SK-N-SH (cell line): ENCODE results near the gene TFCP2. TPM values are rescaled to one million over a fixed set of nuclear protein-coding genes. Genes with fewer than 3 reads are reported as not detected.

Source experiments
- CTCF ChIA-PET: fragments of 300-600, 350-600 bp; formaldehyde crosslinking; extraction: SDS; loops from one replicate; lab custom pipeline; 2021; lab: Yijun Ruan, JAX
- POLR2A ChIA-PET: fragments of 350-600 bp; sonication (Branson Sonifier 250); formaldehyde crosslinking; extraction: SDS; loops from one replicate; lab custom pipeline; 2020; ENCODE audit warnings: antibody characterized with exemption, inconsistent platforms; lab: Yijun Ruan, JAX
- DNase-seq: peaks from one replicate; pipeline ENCODE4 v3.0.0; 2012
- H2AFZ ChIP-seq: fragments of 200-600 bp; sonication (generic); 2 replicates; pipeline ENCODE4 v1.8.1; 2016; ENCODE audit warnings: antibody characterized with exemption, mild to moderate bottlenecking, low read depth
- H3F3A ChIP-seq: fragments of 200-600 bp; sonication (generic); replicated peaks from 2 replicates; pipeline ENCODE3; 2016; ENCODE audit warnings: antibody characterized with exemption, mild to moderate bottlenecking; ENCODE audit not compliant: insufficient read depth
- H3K27ac ChIP-seq, 2 experiments: fragments of 200-500 bp in 1 of 2; fragments of 200-600 bp in 1 of 2; sonication (Bioruptor generic) in 1 of 2; sonication (generic), shearing (Covaris generic) in 1 of 2; 2 replicates each; pipeline versions ENCODE4 v1.5.1 to v1.6.1; 2014 to 2016; ENCODE audit warnings: low read depth in 2 of 2, inconsistent platforms in 1 of 2, low read length in 1 of 2, mild to moderate bottlenecking in 1 of 2, mixed read lengths in 1 of 2
- H3K27me3 ChIP-seq: fragments of 200-600 bp; sonication (generic), shearing (Covaris generic); 2 replicates; pipeline ENCODE4 v1.6.1; 2016; ENCODE audit warnings: mixed run types; ENCODE audit not compliant: insufficient read depth
- H3K36me3 ChIP-seq, 2 experiments: fragments of 200-500 bp in 1 of 2; fragments of 200-600 bp in 1 of 2; sonication (Bioruptor generic) in 1 of 2; sonication (generic) in 1 of 2; replicated peaks in 1 of 2; 2 replicates each; pipeline versions ENCODE3 to v1.5.1; 2014 to 2016; ENCODE audit warnings: low read length in 1 of 2, mild to moderate bottlenecking in 1 of 2; ENCODE audit not compliant: insufficient read depth in 2 of 2, control insufficient read depth in 1 of 2
- H3K4me1 ChIP-seq, 2 experiments: fragments of 200-500 bp in 1 of 2; fragments of 200-600 bp in 1 of 2; sonication (Bioruptor generic) in 1 of 2; sonication (generic), shearing (Covaris generic) in 1 of 2; 2 replicates each; pipeline versions ENCODE4 v1.5.1 to v1.6.1; 2014 to 2016; ENCODE audit warnings: low read depth in 1 of 2, low read length in 1 of 2, mixed run types in 1 of 2; ENCODE audit not compliant: insufficient read depth in 2 of 2, control insufficient read depth in 1 of 2
- H3K4me2 ChIP-seq: fragments of 200-600 bp; sonication (generic), shearing (Covaris generic); 2 replicates; pipeline ENCODE4 v1.6.1; 2017; ENCODE audit warnings: mixed run types
- H3K4me3 ChIP-seq, 2 experiments: fragments of 200-500 bp in 1 of 2; fragments of 200-600 bp in 1 of 2; sonication (Bioruptor generic) in 1 of 2; sonication (generic), shearing (Covaris generic) in 1 of 2; 2 replicates each; pipeline versions ENCODE4 v1.5.1 to v1.8.1; 2014 to 2016; ENCODE audit warnings: low read depth in 2 of 2, inconsistent platforms in 1 of 2, low read length in 1 of 2, mild to moderate bottlenecking in 1 of 2, mixed read lengths in 1 of 2, moderate library complexity in 1 of 2
- H3K79me2 ChIP-seq: fragments of 200-600 bp; sonication (generic); 2 replicates; pipeline ENCODE4 v1.8.1; 2017; ENCODE audit warnings: mild to moderate bottlenecking; ENCODE audit not compliant: insufficient read depth
- H3K9ac ChIP-seq: fragments of 200-600 bp; sonication (generic); 2 replicates; pipeline ENCODE4 v1.6.1; 2017; ENCODE audit warnings: mixed run types
- H3K9me2 ChIP-seq: fragments of 200-600 bp; sonication (generic); 2 replicates; pipeline ENCODE4 v1.6.1; 2017; ENCODE audit warnings: mixed run types
- H3K9me3 ChIP-seq: fragments of 200-600 bp; sonication (generic); 2 replicates; pipeline ENCODE4 v1.6.1; 2017; ENCODE audit warnings: mixed run types, mild to moderate bottlenecking, moderate library complexity
- H4K20me1 ChIP-seq: fragments of 200-600 bp; sonication (generic); 2 replicates; pipeline ENCODE4 v1.6.1; 2017; ENCODE audit warnings: mild to moderate bottlenecking, mixed run types; ENCODE audit not compliant: insufficient read depth
- CTCF ChIP-seq: fragments of 200-600 bp; sonication (generic); IDR thresholded peaks from 2 replicates; pipeline ENCODE4 v1.6.1; 2017; ENCODE audit warnings: antibody characterized with exemption, mild to moderate bottlenecking, moderate library complexity
- ELF1 ChIP-seq: IDR thresholded peaks from 2 replicates; pipeline ENCODE4 v1.4.0; 2012
- EP300 ChIP-seq, 2 experiments: IDR thresholded peaks; 2 replicates each; pipeline versions ENCODE4 v1.4.0 to v1.6.1; 2012; ENCODE audit warnings: borderline replicate concordance in 1 of 2, low read depth in 1 of 2, low read length in 1 of 2
- EZH2phosphoT487 ChIP-seq: fragments of 200-600 bp; sonication (generic); IDR thresholded peaks from 2 replicates; pipeline ENCODE4 v1.6.1; 2017; ENCODE audit warnings: low read depth, mixed run types, mild to moderate bottlenecking, antibody characterized with exemption, moderate library complexity, borderline replicate concordance
- FOXJ3 ChIP-seq: sonication (generic); formaldehyde crosslinking; IDR thresholded peaks from 2 replicates; pipeline ENCODE4 v1.5.1; 2020; ENCODE audit warnings: mild to moderate bottlenecking, missing genetic modification reagents
- FOXM1 ChIP-seq: IDR thresholded peaks from 2 replicates; pipeline ENCODE4 v1.4.0; 2012; ENCODE audit warnings: low read depth, mild to moderate bottlenecking
- GABPA ChIP-seq: IDR thresholded peaks from 2 replicates; pipeline ENCODE4 v1.4.0; 2012; ENCODE audit warnings: low read depth, mild to moderate bottlenecking
- GATA2 ChIP-seq: sonication (generic); formaldehyde crosslinking; IDR thresholded peaks from 2 replicates; pipeline ENCODE4 v1.5.0; 2020; ENCODE audit warnings: mild to moderate bottlenecking, missing genetic modification reagents
- JUND ChIP-seq: IDR thresholded peaks from 2 replicates; pipeline ENCODE4 v1.4.0; 2012
- MEF2A ChIP-seq: IDR thresholded peaks from 2 replicates; pipeline ENCODE4 v1.4.0; 2012; ENCODE audit warnings: low read depth, borderline replicate concordance
- NRF1 ChIP-seq: IDR thresholded peaks from 2 replicates; pipeline ENCODE4 v1.6.1; 2012; ENCODE audit warnings: low read depth, mild to moderate bottlenecking, low read length
- RAD21 ChIP-seq: IDR thresholded peaks from 2 replicates; pipeline ENCODE4 v1.6.1; 2012; ENCODE audit warnings: mild to moderate bottlenecking, low read length
- RCOR1 ChIP-seq: fragments of 150-350 bp; IDR thresholded peaks from 2 replicates; pipeline ENCODE4 v1.6.1; 2017; ENCODE audit warnings: antibody characterized with exemption, low read length
- RFX5 ChIP-seq: IDR thresholded peaks from 2 replicates; pipeline ENCODE4 v1.6.1; 2012; ENCODE audit warnings: mild to moderate bottlenecking, improper control_type of control experiment, low read length
- RXRA ChIP-seq: IDR thresholded peaks from 2 replicates; pipeline ENCODE4 v1.4.0; 2012; ENCODE audit warnings: low read depth, mild to moderate bottlenecking, borderline replicate concordance
- SMC3 ChIP-seq: IDR thresholded peaks from 2 replicates; pipeline ENCODE4 v1.6.1; 2012; ENCODE audit warnings: low read depth, low read length, improper control_type of control experiment
- USF2 ChIP-seq: fragments of 150-350 bp; IDR thresholded peaks from 2 replicates; pipeline ENCODE4 v1.6.1; 2017; ENCODE audit warnings: antibody characterized with exemption, low read length, low read depth, borderline replicate concordance
- ZBTB33 ChIP-seq: IDR thresholded peaks from 2 replicates; pipeline ENCODE4 v1.4.0; 2012; ENCODE audit warnings: low read depth, borderline replicate concordance
- WGBS: methylation state at CpG from one replicate; pipeline ENCODE4 v1.1.6; 2017; ENCODE audit warnings: low lambda C conversion rate; 5-methylcytosine and 5-hydroxymethylcytosine counted together
- polyA plus RNA-seq, 3 experiments: library from polyadenylated mRNA; depleted of rRNA; stranded (reverse); fragments of >200 nt; gene quantifications; 2 replicates each; pipeline ENCODE4 v1.2.3, GENCODE V29; 2012
- TF ChIP-seq, protein P1 (sequence below): IDR thresholded peaks from 2 replicates; pipeline ENCODE4 v1.4.0; 2012; ENCODE audit warnings: low read depth, borderline replicate concordance
- TF ChIP-seq, protein P2 (sequence below): fragments of 150-350 bp; IDR thresholded peaks from 2 replicates; pipeline ENCODE4 v1.6.1; 2016; ENCODE audit warnings: mild to moderate bottlenecking, low read depth, low read length

Gene TFCP2
- polyA plus RNA-seq, 1 of the 3 experiments (the other 2 are of a cell fraction): 18.1 TPM

DNA sequence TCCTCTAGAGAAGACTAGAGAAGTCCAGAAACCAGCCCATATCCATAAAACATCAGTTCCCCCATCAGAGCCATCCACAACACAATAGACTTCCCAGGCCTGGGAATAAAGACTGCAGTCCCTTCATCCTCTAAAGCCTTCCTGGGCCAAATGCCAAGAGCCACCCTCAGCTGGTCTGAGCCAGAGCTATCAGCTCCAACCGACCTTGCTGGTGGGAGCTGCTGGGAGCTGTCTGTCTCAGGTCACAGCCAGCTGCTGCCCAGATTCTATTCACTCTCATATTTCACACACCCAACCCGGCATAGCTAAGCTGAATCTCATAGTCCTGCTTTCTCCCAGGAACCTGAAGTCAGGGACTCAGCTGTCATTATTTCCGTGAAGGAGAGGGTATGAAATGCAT, 10.9 kb upstream of the TFCP2 start:
- Histone ChIP-seq H4K20me1 (no peaks in the 10 kb centered on the region), H3K4me3 (no peak overlapping the region), H3K36me3 (no peaks in the 10 kb centered on the region), H3K27me3 (no peaks in the 10 kb centered on the region), H3K9me2 (no peaks in the 10 kb centered on the region), H3K27ac (peak overlapping the region in 1 of 2 experiments; percentile 24; a peak in 1 of 4 replicates), H3K4me2 (no peak overlapping the region), H3K9me3 (no peaks in the 10 kb centered on the region), H3F3A (no peaks in the 10 kb centered on the region), H2AFZ (no peak overlapping the region), H3K4me1 (peaks cover 0 to 7% of the 10 kb centered on the region in 2 experiments; a peak in 1 of 4 replicates), H3K9ac (no peak overlapping the region), H3K79me2 (no peaks in the 10 kb centered on the region)
- ChIA-PET CTCF (interaction anchor here (1.2 to 1.5 kb wide), 2 partner anchors 10 to 33 kb away, joined by 3 to 5 read pairs; no protein-coding TSS in a partner anchor), POLR2A (interaction anchor here (0.8 to 1.3 kb wide), 3 partner anchors 34 to 55 kb away, joined by 3 to 4 read pairs (median 3); partner anchors contain the start of genes DAZAP2 and POU6F1)
- WGBS: 58% methylated on average over 3 of the region's 3 CpGs
- TF ChIP-seq RCOR1 (no peak), FOXJ3 (CRISPR knock-in tag) (no peak), FOXM1 (no peak), USF2 (no peak), JUND (no peak), RFX5 (no peak), RAD21 (no peak), NRF1 (no peak), RXRA (no peak), MEF2A (no peak), GATA2 (no peak)
- TF ChIP-seq, protein P1, sequence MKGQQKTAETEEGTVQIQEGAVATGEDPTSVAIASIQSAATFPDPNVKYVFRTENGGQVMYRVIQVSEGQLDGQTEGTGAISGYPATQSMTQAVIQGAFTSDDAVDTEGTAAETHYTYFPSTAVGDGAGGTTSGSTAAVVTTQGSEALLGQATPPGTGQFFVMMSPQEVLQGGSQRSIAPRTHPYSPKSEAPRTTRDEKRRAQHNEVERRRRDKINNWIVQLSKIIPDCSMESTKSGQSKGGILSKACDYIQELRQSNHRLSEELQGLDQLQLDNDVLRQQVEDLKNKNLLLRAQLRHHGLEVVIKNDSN: no peak
- TF ChIP-seq, protein P2, sequence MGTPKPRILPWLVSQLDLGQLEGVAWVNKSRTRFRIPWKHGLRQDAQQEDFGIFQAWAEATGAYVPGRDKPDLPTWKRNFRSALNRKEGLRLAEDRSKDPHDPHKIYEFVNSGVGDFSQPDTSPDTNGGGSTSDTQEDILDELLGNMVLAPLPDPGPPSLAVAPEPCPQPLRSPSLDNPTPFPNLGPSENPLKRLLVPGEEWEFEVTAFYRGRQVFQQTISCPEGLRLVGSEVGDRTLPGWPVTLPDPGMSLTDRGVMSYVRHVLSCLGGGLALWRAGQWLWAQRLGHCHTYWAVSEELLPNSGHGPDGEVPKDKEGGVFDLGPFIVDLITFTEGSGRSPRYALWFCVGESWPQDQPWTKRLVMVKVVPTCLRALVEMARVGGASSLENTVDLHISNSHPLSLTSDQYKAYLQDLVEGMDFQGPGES: no peak
- peak; percentile 65 for DNase-seq

DNA sequence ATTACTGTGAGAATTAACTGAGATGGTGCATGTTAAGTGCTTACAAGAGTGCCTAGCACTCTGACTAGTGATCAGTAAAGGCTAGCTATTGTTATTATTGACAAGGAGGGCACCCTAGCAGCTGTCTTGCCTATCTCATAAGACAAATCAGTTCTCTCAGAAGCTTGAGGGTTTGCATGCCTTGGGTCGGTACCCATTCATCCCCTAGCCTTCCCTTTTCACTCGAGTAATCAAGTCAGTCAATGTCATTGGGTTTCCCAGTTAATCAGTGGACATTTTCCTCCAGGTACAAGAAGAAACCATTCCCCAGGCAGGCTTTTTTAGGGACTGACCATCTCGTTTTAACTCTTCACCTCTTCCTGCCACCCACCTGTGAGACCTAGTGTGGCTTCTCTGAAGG, 10.4 kb upstream of the TFCP2 start:
- no peak overlapping the region for H2AFZ ChIP-seq
- peak overlapping the region in 1 of 2 experiments; percentile 24; a peak in 1 of 4 replicates for H3K27ac ChIP-seq
- WGBS: 57% methylated on average over 3 of the region's 3 CpGs
- H3K9me3 ChIP-seq: no peaks in the 10 kb centered on the region
- no peaks in the 10 kb centered on the region for H3K36me3 ChIP-seq
- H3K4me1 ChIP-seq: peaks cover 0 to 7% of the 10 kb centered on the region in 2 experiments; a peak in 1 of 4 replicates
- H3K9ac ChIP-seq: no peak overlapping the region
- CTCF ChIA-PET: interaction anchor here (1.2 to 1.5 kb wide), 2 partner anchors 10 to 33 kb away, joined by 3 to 5 read pairs; no protein-coding TSS in a partner anchor
- no peaks in the 10 kb centered on the region for H3F3A ChIP-seq
- no peaks in the 10 kb centered on the region for H3K27me3 ChIP-seq
- no peaks in the 10 kb centered on the region for H4K20me1 ChIP-seq
- no peaks in the 10 kb centered on the region for H3K9me2 ChIP-seq
- no peak overlapping the region for H3K4me2 ChIP-seq
- POLR2A ChIA-PET: interaction anchor here (1.2 to 1.3 kb wide), 2 partner anchors 34 to 55 kb away, joined by 3 to 4 read pairs; partner anchors contain the start of genes DAZAP2 and POU6F1
- TF ChIP-seq CTCF (no peak), GABPA (no peak), RFX5 (no peak), EZH2phosphoT487 (no peak), ELF1 (no peak), SMC3 (no peak), EP300 (IDR thresholded peaks at IDR 0.05; ENCODE audit: borderline replicate concordance in 1 of 2, low read depth in 1 of 2, low read length in 1 of 2) (no peak), RAD21 (no peak), ZBTB33 (no peak), JUND (no peak)
- no peaks in the 10 kb centered on the region for H3K79me2 ChIP-seq
- no peak for DNase-seq
- H3K4me3 ChIP-seq: no peak overlapping the region
